ENCODE data around the gene DHRS7C.

DHRS7C gene

DNA sequence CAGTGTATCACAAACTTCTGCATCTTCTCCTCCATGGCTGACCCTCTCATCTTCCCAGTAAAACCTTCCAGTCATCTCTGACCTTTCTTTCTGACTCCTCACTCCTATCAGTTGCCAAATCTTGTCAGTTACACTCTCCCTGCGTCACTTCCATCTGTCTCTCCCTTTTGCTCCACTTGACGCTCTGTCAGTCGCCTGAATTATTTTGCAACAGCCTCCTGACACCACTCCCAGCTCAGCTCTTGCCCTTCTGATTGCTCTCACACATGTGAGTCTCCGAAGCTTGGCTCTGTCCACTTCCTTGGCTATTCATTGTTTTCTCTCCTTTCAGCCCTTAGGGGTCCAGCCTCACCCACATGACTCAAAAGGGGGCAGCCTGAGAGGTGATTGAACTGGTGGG lies 27.7 kb downstream of the DHRS7C start:
- no peak for DNase-seq

DNA sequence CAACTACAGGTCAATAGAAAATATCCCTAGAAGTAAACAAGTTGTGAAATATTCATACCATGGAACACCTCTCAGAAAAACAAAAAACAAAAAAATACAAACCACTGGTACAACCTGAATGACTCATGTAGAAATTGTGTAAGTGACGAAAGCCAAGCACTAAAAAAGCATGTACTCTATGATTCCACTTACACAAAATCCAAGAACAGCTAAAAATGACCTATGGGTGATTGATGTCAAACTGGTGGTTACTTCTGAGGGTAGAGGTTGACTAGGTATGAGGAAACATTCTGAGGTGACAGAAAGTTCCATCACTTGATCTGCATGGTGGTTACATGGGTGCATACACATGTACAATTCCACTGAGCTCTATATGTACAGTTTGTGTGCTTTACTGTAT lies 31.1 kb downstream of the DHRS7C start:
- no peak for DNase-seq

DNA sequence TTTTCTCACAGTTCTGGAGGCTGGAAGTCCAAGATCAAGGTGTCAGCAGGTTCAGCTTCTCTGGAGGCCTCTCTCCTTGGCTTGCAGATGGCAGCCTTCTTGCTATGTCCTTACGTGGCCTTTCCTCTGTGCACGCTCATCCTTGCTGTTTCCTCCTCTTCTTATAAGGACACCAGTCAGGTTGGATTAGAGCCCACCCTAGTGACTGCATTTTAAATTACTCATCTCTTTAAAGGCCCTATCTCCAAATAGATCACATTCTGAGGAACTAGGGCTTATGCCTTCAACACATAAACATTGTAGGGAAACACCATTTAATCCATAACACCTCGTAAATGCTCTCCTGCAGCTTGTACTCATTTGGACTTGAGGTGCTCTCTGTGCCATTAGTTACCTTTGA lies 36.3 kb downstream of the DHRS7C start:
- no peak for DNase-seq

DNA sequence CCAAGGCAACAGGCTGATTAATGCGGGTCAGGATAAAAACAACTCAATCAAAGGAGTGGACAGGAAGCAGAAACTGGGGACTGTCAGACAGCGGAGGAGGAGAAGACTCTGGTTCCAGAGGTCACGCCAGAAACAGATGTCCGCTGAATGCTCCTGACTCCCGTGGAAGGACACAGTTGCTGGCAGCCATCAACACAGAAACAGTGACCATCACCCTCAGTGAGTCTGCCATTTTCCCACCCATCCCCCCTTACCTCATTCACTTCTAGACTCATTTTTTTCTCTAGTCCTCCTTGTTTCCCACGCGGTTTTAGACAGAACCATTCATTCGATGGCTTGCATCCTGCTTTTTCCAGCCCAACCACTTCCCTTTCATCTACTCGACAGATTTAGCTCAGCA lies 40.9 kb downstream of the DHRS7C start:
- no peak for DNase-seq

DNA sequence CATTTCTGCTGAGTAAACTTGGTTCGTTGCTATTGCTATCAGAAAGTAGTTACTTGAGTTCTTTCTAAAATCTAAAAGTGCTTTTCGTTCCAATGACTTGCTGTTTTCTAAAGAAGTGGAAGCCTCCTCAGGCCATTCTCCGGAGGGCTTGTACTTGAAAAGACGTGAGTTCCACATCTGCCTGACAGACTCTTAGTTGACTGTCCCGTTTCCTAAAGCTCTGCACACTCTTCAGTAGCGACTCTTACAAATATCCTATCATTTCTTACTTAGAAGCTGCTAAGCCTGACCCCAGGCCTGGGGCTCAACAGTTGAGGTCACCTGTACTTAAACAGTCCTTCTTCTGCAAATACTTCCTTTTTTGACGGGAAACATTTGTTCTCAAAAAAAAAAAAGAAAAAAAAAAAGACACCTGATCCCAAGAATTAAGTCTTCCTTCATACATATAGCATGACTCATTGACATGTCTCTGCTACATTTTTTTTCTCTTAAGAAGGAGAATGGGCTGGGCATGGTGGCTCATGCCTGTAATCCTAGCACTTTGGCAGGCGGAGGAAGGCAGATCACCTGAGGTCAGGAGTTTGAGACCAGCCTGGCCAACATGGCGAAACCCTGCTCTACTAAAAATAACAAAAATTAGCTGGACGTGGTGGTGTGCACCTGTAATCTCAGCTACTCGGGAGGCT lies 61.5 kb downstream of the DHRS7C start:
- DNase-seq = no peak

DNA sequence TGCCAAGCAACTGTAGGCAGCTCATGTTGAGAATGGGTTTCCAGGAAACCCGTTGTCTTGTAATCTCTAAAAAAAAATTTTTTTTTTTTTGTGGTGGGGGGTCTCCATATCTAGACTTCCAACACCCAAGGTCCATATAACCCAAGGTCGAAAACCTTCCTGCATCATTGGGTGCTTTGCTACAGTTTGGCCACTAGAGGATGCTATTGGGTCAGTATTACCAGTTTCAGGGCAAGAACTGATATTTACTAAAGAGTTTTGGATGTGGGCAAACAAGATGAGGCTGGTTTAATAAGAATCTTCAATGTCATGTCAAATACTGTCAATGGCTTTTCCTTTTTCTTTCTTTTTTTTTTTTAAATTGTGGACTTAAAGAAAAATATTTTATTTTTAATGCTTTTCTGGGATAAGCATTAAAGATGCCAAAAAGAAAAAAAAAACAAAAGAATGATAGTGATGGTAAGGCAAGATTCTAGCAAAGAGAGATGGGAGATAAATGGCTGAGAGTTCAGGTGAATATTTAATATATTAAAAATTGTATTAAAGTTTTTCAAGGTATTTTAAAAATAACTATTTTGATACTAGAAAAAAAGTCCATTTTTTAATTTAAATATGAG lies 62.2 kb downstream of the DHRS7C start:
- peak; percentile 2 for DNase-seq

DNA sequence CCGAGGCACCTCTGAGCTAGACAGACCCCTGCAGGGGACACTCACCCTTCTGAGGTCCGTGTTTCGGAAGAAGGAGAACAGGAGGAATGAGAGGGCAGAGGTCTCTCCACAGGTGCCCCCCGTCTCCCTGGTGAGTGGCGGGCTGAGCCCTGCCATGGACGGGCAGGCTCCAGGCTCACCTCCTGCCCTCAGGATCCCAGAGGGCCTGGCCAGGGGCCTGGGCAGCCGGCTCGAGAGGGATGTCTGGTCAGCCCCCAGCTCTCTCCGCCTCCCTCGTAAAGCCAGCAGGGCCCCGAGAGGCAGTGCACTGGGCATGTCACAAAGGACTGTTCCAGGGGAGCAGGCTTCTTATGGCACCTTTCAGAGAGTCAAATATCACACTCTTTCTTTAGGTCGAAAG lies 62.8 kb downstream of the DHRS7C start:
- DNase-seq = no peak

DNA sequence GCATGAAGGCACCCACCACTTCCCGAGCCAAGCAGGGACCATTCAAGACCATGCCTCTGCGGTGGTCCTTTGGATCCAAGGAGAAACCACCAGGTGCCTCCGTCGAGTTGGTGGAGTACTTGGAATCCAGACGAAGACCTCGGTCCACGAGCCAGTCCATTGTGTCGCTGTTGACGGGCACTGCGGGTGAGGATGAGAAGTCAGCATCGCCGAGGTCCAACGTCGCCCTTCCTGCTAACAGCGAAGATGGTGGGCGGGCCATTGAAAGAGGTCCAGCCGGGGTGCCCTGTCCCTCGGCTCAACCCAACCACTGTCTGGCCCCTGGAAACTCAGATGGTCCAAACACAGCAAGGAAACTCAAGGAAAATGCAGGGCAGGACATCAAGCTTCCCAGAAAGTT lies 63.4 kb downstream of the DHRS7C start:
- no peak for DNase-seq

DNA sequence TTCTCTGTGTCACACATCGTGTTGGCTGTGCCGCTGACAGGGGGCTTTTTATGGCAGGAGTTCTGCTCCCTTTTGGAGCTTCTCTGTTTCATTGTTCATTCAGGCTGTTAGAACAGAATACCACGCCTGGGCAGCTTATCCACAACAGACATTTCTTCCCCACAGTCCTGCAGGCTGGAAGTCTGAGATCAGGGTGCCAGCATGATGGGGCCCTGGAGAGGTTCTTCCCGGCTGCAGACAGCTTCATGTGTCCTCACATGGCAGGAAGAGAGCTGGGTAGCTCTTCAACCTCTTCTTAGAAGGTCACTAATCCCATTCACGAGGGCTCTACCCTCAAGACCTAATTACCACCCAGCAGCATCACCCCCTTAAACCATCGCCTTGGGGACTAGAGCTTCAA lies 65.1 kb downstream of the DHRS7C start:
- DNase-seq = no peak

DNA sequence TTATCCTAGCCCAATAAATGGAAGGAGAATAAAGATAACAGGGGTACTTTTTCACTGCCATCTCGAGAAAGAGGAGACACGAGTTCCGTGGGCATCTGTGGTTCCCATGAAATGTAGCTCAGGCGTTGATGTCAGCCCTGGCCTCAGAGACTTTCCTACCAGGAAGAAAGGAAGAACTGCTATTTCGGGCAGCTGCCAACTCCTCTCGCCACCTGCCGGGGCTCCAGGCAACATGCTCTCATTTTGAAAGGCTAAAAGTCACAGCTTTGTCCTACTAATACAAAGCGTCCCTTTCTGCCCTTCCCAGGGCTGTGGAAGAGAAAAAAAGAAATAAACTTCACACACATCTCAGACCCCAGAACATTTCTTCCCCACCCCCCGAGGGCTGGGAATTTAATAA lies 65.8 kb downstream of the DHRS7C start:
- no peak for DNase-seq

All from central memory CD4-positive, alpha-beta T cell (primary cell).